ENCODE measurements around the gene CCDC149.

DNA sequence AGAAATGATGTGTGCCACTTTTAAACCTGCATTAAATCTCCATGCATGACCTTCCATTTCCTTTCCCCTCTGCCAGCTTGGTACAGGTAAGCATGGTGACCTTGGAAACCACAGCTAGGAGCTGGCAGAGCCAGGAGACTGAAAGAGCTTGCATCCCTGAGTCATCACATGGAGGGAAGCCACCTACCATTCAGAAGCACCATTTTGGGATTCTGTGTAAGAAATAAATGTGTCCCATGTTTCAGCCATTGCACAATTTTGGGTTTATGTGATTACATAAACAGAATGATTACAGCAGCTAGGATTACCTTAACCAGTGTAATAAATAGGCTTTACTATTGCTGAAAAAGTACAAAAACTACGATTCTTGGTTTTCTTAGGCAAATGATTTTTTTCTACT, 17.3 kb upstream of the CCDC149 start:
- TF ChIP-seq ZNF253 (CRISPR knock-in tag; IDR thresholded peaks at IDR 0.05; ENCODE audit: borderline replicate concordance): no peak
- TF ChIP-seq THYN1 (CRISPR knock-in tag; IDR thresholded peaks at IDR 0.05; ENCODE audit: borderline replicate concordance, low read depth): no peak

Measured in HepG2 (cell line).